ENCODE measurements around the gene B4GAT1. TPM values are rescaled to one million over a fixed set of nuclear protein-coding genes. Genes with fewer than 3 reads are reported as not detected.

The B4GAT1 gene
- polyA plus RNA-seq, 3 donors, result 0.75 to 1.7 (median 1.7) TPM

DNA sequence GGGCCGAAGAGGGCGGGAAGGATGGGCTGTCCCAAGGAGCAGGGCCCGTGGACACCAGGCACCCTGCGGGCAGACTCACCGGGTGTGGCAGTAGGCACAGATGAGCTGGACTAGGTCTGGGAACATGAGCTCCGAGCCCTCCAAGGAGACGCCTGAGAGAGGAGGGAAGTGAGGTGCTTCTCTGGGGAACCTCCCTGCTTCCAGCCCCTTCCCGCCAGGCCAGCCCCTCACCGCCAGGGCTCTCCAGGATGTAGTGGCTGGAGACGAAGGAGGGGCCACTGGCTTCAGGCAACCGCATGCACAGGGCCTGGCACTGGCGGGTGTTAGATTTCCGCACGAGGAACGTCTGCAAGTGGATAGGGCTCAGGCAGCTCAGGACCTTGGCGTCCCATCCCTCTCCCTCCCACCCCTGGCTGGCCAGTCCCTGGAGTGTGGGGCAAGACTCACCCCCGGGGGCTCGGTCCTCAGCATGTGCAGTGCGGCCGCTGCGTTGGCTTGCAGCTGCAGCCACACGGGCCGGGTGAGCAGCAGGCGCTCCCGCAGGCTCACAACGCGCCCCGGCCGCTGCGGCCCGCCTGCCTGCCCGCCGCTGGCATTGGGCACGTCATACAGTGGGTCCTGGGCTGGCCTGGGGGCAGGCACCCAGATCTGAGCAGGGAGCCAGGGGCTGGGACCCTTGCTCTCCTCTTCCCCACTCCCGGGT is 11.7 kb downstream of the B4GAT1 start:
- Histone ChIP-seq H2AFZ (ENCODE audit: insufficient read depth, low read depth, low read length, poor library complexity, severe bottlenecking) (peak overlapping the region; percentile 66), H3K27me3 (ENCODE audit: control insufficient read depth in 2 of 2, insufficient read depth in 2 of 2, low read length in 2 of 2) (no peaks in the 10 kb centered on the region), H3K4me3 (replicated peaks in 1 of 3; ENCODE audit: low read depth in 2 of 3, low read length in 3 of 3) (peak overlapping the region; percentile 82 to 88 (median 87)), H3K27ac (ENCODE audit: low read depth in 1 of 2, low read length in 2 of 2) (peak overlapping the region; percentile 69 to 98), H4K20me1 (ENCODE audit: insufficient read depth, low read length) (peaks cover 33% of the 10 kb centered on the region), H3K4me2 (replicated peaks; ENCODE audit: extremely low read depth, low read length, poor library complexity, severe bottlenecking) (peak overlapping the region; percentile 93), H3K36me3 (replicated peaks in 1 of 2; ENCODE audit: control insufficient read depth in 1 of 2, insufficient read depth in 2 of 2, low read length in 2 of 2) (peaks cover 60 to 70% of the 10 kb centered on the region in 2 donors), H3K9me3 (replicated peaks in 1 of 2; ENCODE audit: control insufficient read depth in 1 of 2, insufficient read depth in 1 of 2, low read length in 2 of 2) (no peaks in the 10 kb centered on the region), H3K9ac (ENCODE audit: insufficient read depth, low read length, poor library complexity, severe bottlenecking) (peak overlapping the region; percentile 98), H3K4me1 (ENCODE audit: control insufficient read depth in 1 of 2, insufficient read depth in 2 of 2, low read length in 2 of 2) (peaks cover 26 to 30% of the 10 kb centered on the region in 2 donors), H3K79me2 (ENCODE audit: insufficient read depth, low read length) (peaks cover 13% of the 10 kb centered on the region)
- TF ChIP-seq, protein P1, sequence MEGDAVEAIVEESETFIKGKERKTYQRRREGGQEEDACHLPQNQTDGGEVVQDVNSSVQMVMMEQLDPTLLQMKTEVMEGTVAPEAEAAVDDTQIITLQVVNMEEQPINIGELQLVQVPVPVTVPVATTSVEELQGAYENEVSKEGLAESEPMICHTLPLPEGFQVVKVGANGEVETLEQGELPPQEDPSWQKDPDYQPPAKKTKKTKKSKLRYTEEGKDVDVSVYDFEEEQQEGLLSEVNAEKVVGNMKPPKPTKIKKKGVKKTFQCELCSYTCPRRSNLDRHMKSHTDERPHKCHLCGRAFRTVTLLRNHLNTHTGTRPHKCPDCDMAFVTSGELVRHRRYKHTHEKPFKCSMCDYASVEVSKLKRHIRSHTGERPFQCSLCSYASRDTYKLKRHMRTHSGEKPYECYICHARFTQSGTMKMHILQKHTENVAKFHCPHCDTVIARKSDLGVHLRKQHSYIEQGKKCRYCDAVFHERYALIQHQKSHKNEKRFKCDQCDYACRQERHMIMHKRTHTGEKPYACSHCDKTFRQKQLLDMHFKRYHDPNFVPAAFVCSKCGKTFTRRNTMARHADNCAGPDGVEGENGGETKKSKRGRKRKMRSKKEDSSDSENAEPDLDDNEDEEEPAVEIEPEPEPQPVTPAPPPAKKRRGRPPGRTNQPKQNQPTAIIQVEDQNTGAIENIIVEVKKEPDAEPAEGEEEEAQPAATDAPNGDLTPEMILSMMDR (IDR thresholded peaks at IDR 0.05), result no peak
- peak overlapping the region; percentile 98 to 100 for H3K4me3 Mint-ChIP-seq
- WGBS (ENCODE audit: insufficient coverage), result 14% methylated on average over 30 of the region's 35 CpGs
- peak overlapping the region; percentile 94 to 98 (median 97) for H3K27ac Mint-ChIP-seq
- no peaks in the 10 kb centered on the region for H3K27me3 Mint-ChIP-seq (ENCODE audit: low read depth in 3 of 3)
- H3K9me3 Mint-ChIP-seq, result no peaks in the 10 kb centered on the region
- intact Hi-C loops (cut with micrococcal nuclease), result no loop called here
- peak in 2 of 3 donors; percentile 26 to 37 for DNase-seq
- H3K4me1 Mint-ChIP-seq, result peaks cover 26% of the 10 kb centered on the region
- peaks cover 50 to 63% of the 10 kb centered on the region in 2 donors for H3K36me3 Mint-ChIP-seq

DNA sequence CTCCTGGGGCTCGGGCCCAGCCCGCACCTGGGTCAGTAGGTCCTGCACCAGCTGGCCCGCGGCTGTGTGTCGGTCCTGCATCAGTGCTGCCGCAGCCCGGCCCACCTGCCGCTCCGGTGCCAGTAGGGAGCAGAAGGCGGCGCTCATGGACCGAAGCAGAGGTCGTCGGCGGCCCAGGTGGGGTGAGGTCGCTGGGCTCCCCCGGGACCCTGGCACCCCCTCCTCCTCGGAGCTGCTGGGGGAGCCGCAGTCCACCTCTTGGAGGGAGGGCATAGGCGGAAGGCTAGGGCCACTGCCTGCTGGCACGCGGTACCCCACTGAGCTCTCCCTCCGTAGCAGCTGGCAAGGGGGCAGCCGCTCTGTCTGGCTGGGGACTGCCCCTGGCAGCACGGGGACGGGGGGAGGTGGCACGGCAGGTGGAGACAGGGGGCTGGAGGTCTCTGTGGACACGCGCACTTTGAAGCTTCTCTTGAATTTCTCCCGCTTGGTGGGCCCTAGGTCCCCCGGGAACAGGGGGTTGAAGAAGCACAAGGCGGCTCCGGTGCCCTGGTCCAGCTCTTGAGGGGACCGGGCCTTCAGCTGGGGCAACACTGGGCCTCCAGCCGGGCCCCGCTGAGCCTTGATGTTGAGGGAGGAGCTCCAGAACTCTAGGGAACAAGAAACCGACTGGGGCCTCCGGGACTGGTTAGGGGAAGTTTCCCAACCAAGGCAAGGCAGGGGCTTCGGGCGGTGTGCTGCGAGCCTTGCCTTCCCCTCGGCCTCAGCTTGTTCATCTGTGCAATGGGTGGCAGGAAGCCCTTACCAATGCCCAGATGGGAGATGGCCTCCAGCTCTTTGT is 12.6 kb downstream of the B4GAT1 start:
- peak overlapping the region; percentile 82 to 98 (median 92) for H3K27ac Mint-ChIP-seq
- no peaks in the 10 kb centered on the region for H3K27me3 Mint-ChIP-seq (ENCODE audit: low read depth in 3 of 3)
- Histone ChIP-seq H3K9me3 (replicated peaks in 1 of 2; ENCODE audit: control insufficient read depth in 1 of 2, insufficient read depth in 1 of 2, low read length in 2 of 2) (no peaks in the 10 kb centered on the region), H3K9ac (ENCODE audit: insufficient read depth, low read length, poor library complexity, severe bottlenecking) (peak overlapping the region; percentile 98), H4K20me1 (ENCODE audit: insufficient read depth, low read length) (peaks cover 33% of the 10 kb centered on the region), H3K79me2 (ENCODE audit: insufficient read depth, low read length) (peaks cover 13% of the 10 kb centered on the region), H3K36me3 (replicated peaks in 1 of 2; ENCODE audit: control insufficient read depth in 1 of 2, insufficient read depth in 2 of 2, low read length in 2 of 2) (peaks cover 51 to 61% of the 10 kb centered on the region in 2 donors), H3K4me3 (replicated peaks in 1 of 3; ENCODE audit: low read depth in 2 of 3, low read length in 3 of 3) (peak overlapping the region; percentile 82 to 88 (median 87)), H2AFZ (ENCODE audit: insufficient read depth, low read depth, low read length, poor library complexity, severe bottlenecking) (peak overlapping the region; percentile 66), H3K4me1 (ENCODE audit: control insufficient read depth in 1 of 2, insufficient read depth in 2 of 2, low read length in 2 of 2) (peaks cover 26 to 30% of the 10 kb centered on the region in 2 donors), H3K27ac (ENCODE audit: low read depth in 1 of 2, low read length in 2 of 2) (peak overlapping the region in 1 of 2 donors; percentile 98), H3K4me2 (replicated peaks; ENCODE audit: extremely low read depth, low read length, poor library complexity, severe bottlenecking) (peak overlapping the region; percentile 93), H3K27me3 (ENCODE audit: control insufficient read depth in 2 of 2, insufficient read depth in 2 of 2, low read length in 2 of 2) (no peaks in the 10 kb centered on the region)
- peaks cover 30% of the 10 kb centered on the region for H3K4me1 Mint-ChIP-seq
- TF ChIP-seq, protein P1 (IDR thresholded peaks at IDR 0.05), result no peak
- DNase-seq, result peak; percentile 55 to 75 (median 66)
- WGBS (ENCODE audit: insufficient coverage), result 82% methylated on average over 42 of the region's 42 CpGs
- H3K36me3 Mint-ChIP-seq, result peaks cover 42 to 55% of the 10 kb centered on the region in 2 donors
- intact Hi-C loops (cut with micrococcal nuclease), result no loop called here
- H3K9me3 Mint-ChIP-seq, result no peaks in the 10 kb centered on the region
- H3K4me3 Mint-ChIP-seq, result peak overlapping the region; percentile 98 to 100

All from CD14-positive monocyte (primary cell).